ENCODE measurements around the gene GLIS1. TPM values are rescaled to one million over a fixed set of nuclear protein-coding genes. Genes with fewer than 3 reads are reported as not detected.

GLIS1 gene
- total and polyA plus RNA-seq, 7 donors: 0.03 to 0.40 (median 0.15) TPM

- WGBS, 3 donors: 89 to 91% (median 90%) methylated on average over 8 of the region's 8 CpGs
- Histone ChIP-seq H3K36me3 (ENCODE audit: insufficient read depth in 1 of 2, low read depth in 1 of 2) (no peaks in the 10 kb centered on the region), H3K9me3 (no peaks in the 10 kb centered on the region), H3K4me1 (no peaks in the 10 kb centered on the region), H3K4me3 (no peak overlapping the region), H3K27ac (no peak overlapping the region), H3K27me3 (ENCODE audit: insufficient read depth in 3 of 3, low read length in 2 of 3) (peaks cover 0 to 2% (median 0%) of the 10 kb centered on the region in 3 donors)
- ATAC-seq: no peak
- no peak for TF ChIP-seq CTCF (IDR thresholded peaks at IDR 0.05)
- intact Hi-C loops (cut with DNase I): no loop called here
- no peak for DNase-seq
Measured at GRCh38 chr1:53582211-53583020, 156.5 kb downstream of the GLIS1 start.

- no peak for TF ChIP-seq CTCF (IDR thresholded peaks at IDR 0.05)
- WGBS, 3 donors: 82 to 98% (median 87%) methylated on average over 4 of the region's 4 CpGs
- H3K27ac ChIP-seq: no peak overlapping the region
- H3K4me1 ChIP-seq: no peaks in the 10 kb centered on the region
- H3K4me3 ChIP-seq: no peak overlapping the region
- no peaks in the 10 kb centered on the region for H3K9me3 ChIP-seq
- intact Hi-C loops (cut with DNase I): no loop called here
- DNase-seq (peak in 1 of 2 donors; percentile 6), ATAC-seq (no peak)
- H3K27me3 ChIP-seq (ENCODE audit: insufficient read depth in 3 of 3, low read length in 2 of 3): peaks cover 0 to 2% (median 0%) of the 10 kb centered on the region in 3 donors
- no peaks in the 10 kb centered on the region for H3K36me3 ChIP-seq (ENCODE audit: insufficient read depth in 1 of 2, low read depth in 1 of 2)
Measured at GRCh38 chr1:53581476-53581875, 157.5 kb downstream of the GLIS1 start.

GRCh38 chr1:53580739-53581475, 158.1 kb downstream of the GLIS1 start:
- H3K4me3 ChIP-seq: no peak overlapping the region
- H3K4me1 ChIP-seq: no peaks in the 10 kb centered on the region
- intact Hi-C loops (cut with DNase I): no loop called here
- WGBS, 3 donors: 79 to 84% (median 80%) methylated on average over 9 of the region's 9 CpGs
- ATAC-seq (no peak), DNase-seq (no peak)
- H3K27me3 ChIP-seq (ENCODE audit: insufficient read depth in 3 of 3, low read length in 2 of 3): peaks cover 0 to 2% (median 0%) of the 10 kb centered on the region in 3 donors
- no peak for TF ChIP-seq CTCF (IDR thresholded peaks at IDR 0.05)
- H3K27ac ChIP-seq: no peak overlapping the region
- H3K9me3 ChIP-seq: no peaks in the 10 kb centered on the region
- H3K36me3 ChIP-seq (ENCODE audit: insufficient read depth in 1 of 2, low read depth in 1 of 2): no peaks in the 10 kb centered on the region

GRCh38 chr1:53580009-53580400, 159.0 kb downstream of the GLIS1 start:
- TF ChIP-seq CTCF (IDR thresholded peaks at IDR 0.05): no peak
- ATAC-seq (no peak), DNase-seq (no peak)
- intact Hi-C loops (cut with DNase I): no loop called here
- H3K36me3 ChIP-seq (ENCODE audit: insufficient read depth in 1 of 2, low read depth in 1 of 2): no peaks in the 10 kb centered on the region
- H3K4me3 ChIP-seq: no peak overlapping the region
- H3K4me1 ChIP-seq: no peaks in the 10 kb centered on the region
- H3K27me3 ChIP-seq (ENCODE audit: insufficient read depth in 3 of 3, low read length in 2 of 3): peaks cover 0 to 2% (median 0%) of the 10 kb centered on the region in 3 donors
- H3K27ac ChIP-seq: no peak overlapping the region
- H3K9me3 ChIP-seq: no peaks in the 10 kb centered on the region
- 94 to 95% (median 94%) methylated on average over 4 of the region's 4 CpGs for WGBS, 3 donors
